Keratinocyte (primary cell): Measurements from ENCODE around the gene PLCL1. TPM values are rescaled to one million over a fixed set of nuclear protein-coding genes. Genes with fewer than 3 reads are reported as not detected.
A peak's percentile ranks its signal among the peaks of the same experiment; 100 is the strongest.

Source experiments
- DNase-seq: peaks from one replicate; pipeline ENCODE4 v3.0.0-alpha.2; 2011; ENCODE audit warnings: low read depth, missing footprints, low spot score
- FAIRE-seq: peaks from 2 replicates; lab custom pipeline; 2011; peaks lifted over from hg19 to GRCh38; lab: Jason Lieb, UNC
- H2AFZ ChIP-seq: 2 replicates; pipeline ENCODE4 v1.6.0; 2012; ENCODE audit warnings: low read length, control low read depth, inconsistent platforms; ENCODE audit not compliant: control insufficient read depth
- H3K27ac ChIP-seq: 2 replicates; pipeline ENCODE4 v1.5.1; 2011; ENCODE audit warnings: low read length; ENCODE audit not compliant: control insufficient read depth, insufficient read depth
- H3K27me3 ChIP-seq: 3 replicates; pipeline ENCODE4 v1.6.0; 2011; ENCODE audit warnings: low read length; ENCODE audit not compliant: control insufficient read depth, insufficient read depth; ENCODE audit errors: extremely low read depth
- H3K36me3 ChIP-seq, 2 experiments: 2 replicates in 1 of 2; 3 replicates in 1 of 2; pipeline ENCODE4 v1.5.1; 2011; ENCODE audit warnings: low read length in 2 of 2, mild to moderate bottlenecking in 1 of 2; ENCODE audit not compliant: control insufficient read depth in 2 of 2, insufficient read depth in 2 of 2; ENCODE audit errors: extremely low read depth in 1 of 2
- H3K4me1 ChIP-seq: 3 replicates; pipeline ENCODE4 v1.5.1; 2011; ENCODE audit warnings: low read length; ENCODE audit not compliant: control insufficient read depth, insufficient read depth; ENCODE audit errors: extremely low read depth
- H3K4me2 ChIP-seq: 3 replicates; pipeline ENCODE4 v1.6.0; 2011; ENCODE audit warnings: low read depth, low read length; ENCODE audit not compliant: control insufficient read depth, insufficient read depth; ENCODE audit errors: extremely low read depth
- H3K4me3 ChIP-seq, 3 experiments: fragments of 200-600 bp in 1 of 3; sonication (generic) in 1 of 3; 2 replicates in 2 of 3; 3 replicates in 1 of 3; pipeline ENCODE4 v1.5.1; 2011 to 2016; ENCODE audit warnings: low read length in 3 of 3, mild to moderate bottlenecking in 3 of 3, control low read depth in 2 of 3, inconsistent platforms in 1 of 3, low read depth in 1 of 3, mixed read lengths in 1 of 3, mixed run types in 1 of 3, moderate library complexity in 1 of 3; ENCODE audit not compliant: control insufficient read depth in 2 of 3, insufficient read depth in 2 of 3; ENCODE audit errors: extremely low read depth in 1 of 3
- H3K79me2 ChIP-seq: 2 replicates; pipeline ENCODE4 v1.6.0; 2012; ENCODE audit warnings: low read length; ENCODE audit not compliant: control insufficient read depth, insufficient read depth
- H3K9ac ChIP-seq: 3 replicates; pipeline ENCODE4 v1.6.0; 2011; ENCODE audit warnings: low read length; ENCODE audit not compliant: control insufficient read depth, insufficient read depth; ENCODE audit errors: extremely low read depth
- H3K9me1 ChIP-seq: 3 replicates; pipeline ENCODE4 v1.6.0; 2011; ENCODE audit warnings: low read length; ENCODE audit not compliant: control insufficient read depth, insufficient read depth; ENCODE audit errors: extremely low read depth
- H3K9me3 ChIP-seq: 2 replicates; pipeline ENCODE4 v1.5.1; 2012; ENCODE audit warnings: low read depth, low read length; ENCODE audit not compliant: control insufficient read depth
- H4K20me1 ChIP-seq: 3 replicates; pipeline ENCODE4 v1.6.0; 2011; ENCODE audit warnings: low read length; ENCODE audit not compliant: control insufficient read depth, insufficient read depth; ENCODE audit errors: extremely low read depth
- CTCF ChIP-seq, 3 experiments: IDR thresholded peaks in 1 of 3; conservative IDR thresholded peaks in 1 of 3; optimal IDR thresholded peaks in 1 of 3; 2 replicates in 2 of 3; 3 replicates in 1 of 3; pipeline versions ENCODE3 to v1.5.1; 2011; ENCODE audit warnings: low read length in 3 of 3, mild to moderate bottlenecking in 3 of 3, moderate library complexity in 2 of 3, control low read depth in 1 of 3, inconsistent platforms in 1 of 3; ENCODE audit not compliant: insufficient read depth in 2 of 3; ENCODE audit errors: extremely low read depth in 1 of 3
- EZH2 ChIP-seq: IDR thresholded peaks from one replicate; pipeline ENCODE4 v1.6.1; 2012; ENCODE audit warnings: inconsistent platforms, mild to moderate bottlenecking, low read length, moderate library complexity
- dilution Hi-C: fragments of 300-500 bp; cut with MboI; formaldehyde crosslinking; loops from one replicate; pipeline ENCODE4 v1.7.0; 2020; ENCODE audit warnings: low sequenced_read_pairs; ENCODE audit not compliant: extremely low pct_ligation_motif_present
- polyA plus RNA-seq, 5 experiments: library from polyadenylated mRNA; depleted of rRNA in 3 of 5; stranded (reverse) in 3 of 5; stranded (forward) in 1 of 5; unstranded in 1 of 5; fragments of >200 nt; gene quantifications; 1 replicate in 1 of 5; 2 replicates in 3 of 5; 3 replicates in 1 of 5; pipeline versions ENCODE4 v1.2.1 to v1.2.3, GENCODE V29; 2011 to 2012; ENCODE audit warnings: missing spikeins in 2 of 5, low read depth in 1 of 5, low replicate concordance in 1 of 5

The PLCL1 gene
- polyA plus RNA-seq, 1 donor (not counting 4 experiments of a cell fraction or from before 2014, with no cell fraction given): 0.01 TPM

DNA sequence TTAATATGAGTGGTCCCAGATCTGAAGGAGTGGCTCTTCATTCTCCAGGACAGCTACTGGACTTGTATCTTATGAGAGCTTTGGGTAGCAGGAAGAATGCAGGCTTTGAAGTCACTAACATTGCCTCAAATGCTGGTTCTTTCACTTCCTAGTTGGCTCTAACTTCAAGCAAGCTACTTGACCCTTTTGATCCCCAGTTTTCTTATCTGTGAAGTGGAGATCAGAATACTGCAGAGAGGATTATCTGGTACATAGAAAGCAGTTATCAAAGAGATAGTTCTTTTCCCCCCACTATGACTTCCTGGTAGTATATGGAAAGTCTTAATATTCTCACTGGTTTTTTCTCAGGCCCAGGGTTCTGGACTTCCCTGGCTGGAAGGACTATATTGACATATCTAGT, 3.4 kb upstream of the PLCL1 start:
- DNase-seq: no peak
- H2AFZ ChIP-seq: no peak overlapping the region
- dilution Hi-C loops: loop anchor here (25.0 kb wide), 1 partner anchor 311 kb away; no protein-coding TSS in a partner anchor
- H3K9me1 ChIP-seq: no peaks in the 10 kb centered on the region
- FAIRE-seq: no peak
- H3K4me3 ChIP-seq: no peak overlapping the region
- no peaks in the 10 kb centered on the region for H4K20me1 ChIP-seq
- no peaks in the 10 kb centered on the region for H3K79me2 ChIP-seq
- no peaks in the 10 kb centered on the region for H3K36me3 ChIP-seq
- no peak overlapping the region for H3K27ac ChIP-seq
- no peak for TF ChIP-seq CTCF (optimal IDR thresholded peaks at IDR 0.05 in 1 of 3, IDR thresholded peaks at IDR 0.05 in 1 of 3, conservative IDR thresholded peaks at IDR 0.05 in 1 of 3; ENCODE audit: extremely low read depth in 1 of 3, insufficient read depth in 2 of 3, low read length in 3 of 3)
- TF ChIP-seq EZH2: no peak
- H3K27me3 ChIP-seq: peaks cover 15% of the 10 kb centered on the region
- peaks cover 3% of the 10 kb centered on the region for H3K4me1 ChIP-seq
- H3K4me2 ChIP-seq: no peak overlapping the region
- H3K9me3 ChIP-seq: no peaks in the 10 kb centered on the region
- H3K9ac ChIP-seq: no peak overlapping the region

GRCh38 chr2:197803033-197803444, 1.4 kb upstream of the PLCL1 start:
- H3K9ac ChIP-seq: no peak overlapping the region
- DNase-seq: no peak
- peak; percentile 13 for FAIRE-seq
- H3K27me3 ChIP-seq: peaks cover 24% of the 10 kb centered on the region
- H2AFZ ChIP-seq: no peak overlapping the region
- H3K4me1 ChIP-seq: peaks cover 3% of the 10 kb centered on the region
- H3K4me3 ChIP-seq: no peak overlapping the region
- H3K9me1 ChIP-seq: no peaks in the 10 kb centered on the region
- dilution Hi-C loops: loop anchor here (25.0 kb wide), 1 partner anchor 309 kb away; no protein-coding TSS in a partner anchor
- no peaks in the 10 kb centered on the region for H3K79me2 ChIP-seq
- TF ChIP-seq CTCF (optimal IDR thresholded peaks at IDR 0.05 in 1 of 3, IDR thresholded peaks at IDR 0.05 in 1 of 3, conservative IDR thresholded peaks at IDR 0.05 in 1 of 3; ENCODE audit: extremely low read depth in 1 of 3, insufficient read depth in 2 of 3, low read length in 3 of 3) (peak; percentile 27 to 79 (median 69)), EZH2 (peak; percentile 51)
- H3K9me3 ChIP-seq: no peaks in the 10 kb centered on the region
- H3K36me3 ChIP-seq: no peaks in the 10 kb centered on the region
- H3K4me2 ChIP-seq: no peak overlapping the region
- no peak overlapping the region for H3K27ac ChIP-seq
- no peaks in the 10 kb centered on the region for H4K20me1 ChIP-seq
